ENCODE measurements around the gene CDH13. TPM values are rescaled to one million over a fixed set of nuclear protein-coding genes. Genes with fewer than 3 reads are reported as not detected.

CDH13 gene
- total and polyA plus RNA-seq, 7 donors = 6.1 to 30.7 (median 22.8) TPM

DNA sequence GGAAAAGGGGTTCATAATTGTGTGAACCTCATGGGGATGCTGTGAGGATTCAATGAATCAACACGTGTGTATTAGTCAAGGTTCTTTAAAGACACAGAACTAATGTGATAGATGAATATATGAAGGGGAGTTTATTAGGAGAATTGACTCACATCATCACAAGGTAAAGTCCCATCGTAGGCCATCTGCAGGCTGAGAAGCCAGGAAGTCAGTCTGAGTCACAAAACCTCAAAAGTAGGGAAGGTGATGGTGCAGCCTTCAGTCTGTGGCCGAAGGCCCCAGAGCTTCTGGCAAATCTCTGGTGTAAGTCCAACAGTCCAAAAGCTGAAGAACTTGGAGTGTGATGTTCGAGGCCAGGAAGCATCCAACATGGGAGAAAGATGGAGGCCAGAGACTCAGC, 413.4 kb downstream of the CDH13 start:
- no peaks in the 10 kb centered on the region for H3K36me3 ChIP-seq (ENCODE audit: insufficient read depth in 1 of 2, low read depth in 1 of 2)
- TF ChIP-seq, protein P1, sequence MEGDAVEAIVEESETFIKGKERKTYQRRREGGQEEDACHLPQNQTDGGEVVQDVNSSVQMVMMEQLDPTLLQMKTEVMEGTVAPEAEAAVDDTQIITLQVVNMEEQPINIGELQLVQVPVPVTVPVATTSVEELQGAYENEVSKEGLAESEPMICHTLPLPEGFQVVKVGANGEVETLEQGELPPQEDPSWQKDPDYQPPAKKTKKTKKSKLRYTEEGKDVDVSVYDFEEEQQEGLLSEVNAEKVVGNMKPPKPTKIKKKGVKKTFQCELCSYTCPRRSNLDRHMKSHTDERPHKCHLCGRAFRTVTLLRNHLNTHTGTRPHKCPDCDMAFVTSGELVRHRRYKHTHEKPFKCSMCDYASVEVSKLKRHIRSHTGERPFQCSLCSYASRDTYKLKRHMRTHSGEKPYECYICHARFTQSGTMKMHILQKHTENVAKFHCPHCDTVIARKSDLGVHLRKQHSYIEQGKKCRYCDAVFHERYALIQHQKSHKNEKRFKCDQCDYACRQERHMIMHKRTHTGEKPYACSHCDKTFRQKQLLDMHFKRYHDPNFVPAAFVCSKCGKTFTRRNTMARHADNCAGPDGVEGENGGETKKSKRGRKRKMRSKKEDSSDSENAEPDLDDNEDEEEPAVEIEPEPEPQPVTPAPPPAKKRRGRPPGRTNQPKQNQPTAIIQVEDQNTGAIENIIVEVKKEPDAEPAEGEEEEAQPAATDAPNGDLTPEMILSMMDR (IDR thresholded peaks at IDR 0.05) = no peak
- 84 to 91% (median 88%) methylated on average over 4 of the region's 4 CpGs for WGBS, 3 donors
- H3K27ac ChIP-seq = no peak overlapping the region
- no peak for DNase-seq
- no peak for ATAC-seq
- no peak overlapping the region for H3K4me3 ChIP-seq
- no peaks in the 10 kb centered on the region for H3K4me1 ChIP-seq
- no peaks in the 10 kb centered on the region for H3K27me3 ChIP-seq (ENCODE audit: insufficient read depth in 3 of 3, low read length in 2 of 3)
- intact Hi-C loops (cut with DNase I) = no loop called here
- H3K9me3 ChIP-seq = no peaks in the 10 kb centered on the region

DNA sequence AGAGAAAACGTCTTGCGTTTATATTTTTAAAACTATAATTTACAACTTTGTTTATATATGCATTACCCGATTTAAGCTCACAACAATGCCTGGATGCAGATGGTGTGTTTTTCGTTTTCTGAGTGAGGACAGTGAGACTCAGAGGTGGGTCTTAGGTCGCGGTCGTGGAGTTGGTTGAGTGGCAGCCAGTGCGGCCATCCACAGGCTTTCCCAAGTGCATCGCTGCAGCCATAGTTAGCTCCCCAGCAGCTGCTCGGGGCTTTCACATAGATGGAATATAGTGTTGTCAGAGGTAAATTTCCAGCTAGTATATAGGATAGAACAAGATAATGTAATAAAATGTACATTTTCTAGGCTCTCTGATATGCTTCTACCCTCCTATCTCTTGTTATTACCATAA, 417.8 kb downstream of the CDH13 start:
- 84 to 93% (median 88%) methylated on average over 10 of the region's 10 CpGs for WGBS, 3 donors

DNA sequence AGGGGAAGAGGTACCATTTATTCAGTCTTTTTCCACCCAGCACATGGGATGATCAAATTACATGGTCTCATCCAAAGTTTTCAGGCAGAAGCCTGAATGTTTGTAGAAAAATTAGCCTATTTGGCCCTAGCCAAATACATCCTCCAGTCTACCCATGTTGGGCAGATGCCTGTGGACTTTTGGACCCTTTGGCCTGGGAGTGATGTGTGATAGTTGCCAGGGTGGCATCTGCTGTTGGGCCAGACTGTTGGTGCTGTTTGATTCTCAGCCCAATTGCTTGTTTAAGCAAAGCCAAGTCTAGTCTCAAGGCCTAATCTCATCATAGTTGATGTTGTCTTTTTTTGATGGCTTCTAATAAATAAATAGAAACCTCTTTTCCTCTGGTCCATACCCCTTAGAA, 419.0 kb downstream of the CDH13 start:
- no peak overlapping the region for H3K27ac ChIP-seq
- TF ChIP-seq, protein P1 (IDR thresholded peaks at IDR 0.05) = no peak
- H3K9me3 ChIP-seq = no peaks in the 10 kb centered on the region
- no peaks in the 10 kb centered on the region for H3K27me3 ChIP-seq (ENCODE audit: insufficient read depth in 3 of 3, low read length in 2 of 3)
- no peak overlapping the region for H3K4me3 ChIP-seq
- DNase-seq (no peak), ATAC-seq (no peak)
- H3K36me3 ChIP-seq (ENCODE audit: insufficient read depth in 1 of 2, low read depth in 1 of 2) = no peaks in the 10 kb centered on the region
- peaks cover 4% of the 10 kb centered on the region for H3K4me1 ChIP-seq
- intact Hi-C loops (cut with DNase I) = no loop called here

More for the DNA sequence above, 417.8 kb downstream of the CDH13 start:
- no peak overlapping the region for H3K27ac ChIP-seq
- ATAC-seq (no peak), DNase-seq (no peak)
- H3K4me1 ChIP-seq = peaks cover 4% of the 10 kb centered on the region
- H3K4me3 ChIP-seq = no peak overlapping the region
- H3K9me3 ChIP-seq = no peaks in the 10 kb centered on the region
- intact Hi-C loops (cut with DNase I) = no loop called here
- no peaks in the 10 kb centered on the region for H3K27me3 ChIP-seq (ENCODE audit: insufficient read depth in 3 of 3, low read length in 2 of 3)
- TF ChIP-seq, protein P1 (IDR thresholded peaks at IDR 0.05) = no peak
- H3K36me3 ChIP-seq (ENCODE audit: insufficient read depth in 1 of 2, low read depth in 1 of 2) = no peaks in the 10 kb centered on the region

DNA sequence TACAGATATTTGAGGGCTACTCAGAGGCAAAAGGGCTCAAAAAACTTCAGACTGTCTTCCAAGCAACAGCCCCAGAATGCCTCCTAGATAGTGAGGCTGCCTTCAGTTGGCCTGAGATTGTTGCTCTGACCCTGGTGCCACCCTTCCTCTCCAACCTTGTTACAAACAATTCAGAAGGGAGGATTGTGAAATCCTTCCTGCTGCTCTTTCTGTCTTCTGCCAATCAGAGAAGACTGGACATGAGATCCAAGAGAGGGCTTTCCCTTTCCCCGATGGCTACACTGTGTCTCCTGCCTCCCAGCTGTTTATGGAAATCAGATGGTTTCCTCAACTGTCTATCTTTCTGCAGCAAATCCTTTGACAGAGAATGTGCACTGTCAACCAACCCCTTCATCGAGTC, 419.9 kb downstream of the CDH13 start:
- WGBS, 3 donors = 18 to 23% (median 21%) methylated on average over 2 of the region's 2 CpGs
- Histone ChIP-seq H3K4me1 (peaks cover 4% of the 10 kb centered on the region), H3K27me3 (ENCODE audit: insufficient read depth in 3 of 3, low read length in 2 of 3) (no peaks in the 10 kb centered on the region), H3K27ac (no peak overlapping the region), H3K36me3 (ENCODE audit: insufficient read depth in 1 of 2, low read depth in 1 of 2) (no peaks in the 10 kb centered on the region), H3K9me3 (no peaks in the 10 kb centered on the region), H3K4me3 (no peak overlapping the region)
- TF ChIP-seq, protein P1 (IDR thresholded peaks at IDR 0.05) = no peak
- ATAC-seq = peak in 3 of 4 donors; percentile 47 to 68 (median 63)
- intact Hi-C loops (cut with DNase I) = no loop called here
- no peak for DNase-seq

DNA sequence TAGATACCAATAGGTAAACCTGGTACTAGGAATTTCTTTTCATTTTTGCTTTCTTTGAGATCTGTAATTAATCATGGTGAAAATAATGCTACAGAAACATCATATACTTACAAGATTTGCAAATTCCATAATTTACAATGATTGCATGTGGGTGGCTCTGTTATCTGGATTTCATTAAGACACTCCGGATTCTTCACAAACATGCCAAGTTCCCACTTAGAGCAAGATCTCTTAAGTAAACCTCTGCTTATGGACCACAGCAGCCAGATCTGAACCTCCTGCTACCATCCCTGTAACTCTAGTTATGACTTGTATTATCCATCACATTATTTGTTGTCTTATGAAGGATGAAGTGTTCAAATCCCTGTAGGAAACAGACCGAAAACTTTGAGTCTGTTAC, 424.7 kb downstream of the CDH13 start:
- Histone ChIP-seq H3K36me3 (ENCODE audit: insufficient read depth in 1 of 2, low read depth in 1 of 2) (no peaks in the 10 kb centered on the region), H3K4me1 (peaks cover 4% of the 10 kb centered on the region), H3K27ac (no peak overlapping the region), H3K4me3 (no peak overlapping the region), H3K9me3 (no peaks in the 10 kb centered on the region), H3K27me3 (ENCODE audit: insufficient read depth in 3 of 3, low read length in 2 of 3) (no peaks in the 10 kb centered on the region)
- intact Hi-C loops (cut with DNase I) = no loop called here
- TF ChIP-seq, protein P1 (IDR thresholded peaks at IDR 0.05) = no peak
- 87 to 93% (median 91%) methylated on average over 2 of the region's 2 CpGs for WGBS, 3 donors
- ATAC-seq = no peak
- no peak for DNase-seq

Data from psoas muscle (tissue), 8 donors.